Left colon (tissue), 2 donors: Measurements from ENCODE around the gene RBM20. TPM values are rescaled to one million over a fixed set of nuclear protein-coding genes. Genes with fewer than 3 reads are reported as not detected.
A peak's percentile ranks its signal among the peaks of the same experiment; 100 is the strongest.
"Not testable (repeated sequence)": the region's sequence is repeated elsewhere in the genome, so short reads cannot be mapped to it uniquely, and the experiment has no call there.

Experiments used
- ATAC-seq: fragments of 200-7000 bp; cut with Tn5 transposase; one replicate; pipeline ENCODE4 v1.9.1; 2020; ENCODE audit warnings: mild to moderate bottlenecking, moderate library complexity
- DNase-seq, 2 donors: peaks; one replicate each; pipeline ENCODE4 v3.0.0-alpha.2; 2020
- intact Hi-C, 2 donors: fragments of 100-400 bp; cut with DNase I in 1 of 2; cut with micrococcal nuclease in 1 of 2; formaldehyde crosslinking; loops; one replicate each; pipeline versions ENCODE4 v1.11.2 to v1.14.0; 2022; cut with DNase I, micrococcal nuclease
- total RNA-seq, 2 donors: library from RNA; stranded (reverse); fragmentation: NEBNext Ultra II Directional; extraction: Animal tissue kit (Norgen Biotek cat#: 25700); gene quantifications; one replicate each; pipeline ENCODE4 v1.2.1, GENCODE V29; 2021
- donor health status: DM: no; HTN: no; CAD: no.
- donor health status: DM: yes; HTN: yes; CAD: no.

Gene RBM20
- total RNA-seq, 2 donors from 2014 or later = 0.92 to 1.9 TPM

DNA sequence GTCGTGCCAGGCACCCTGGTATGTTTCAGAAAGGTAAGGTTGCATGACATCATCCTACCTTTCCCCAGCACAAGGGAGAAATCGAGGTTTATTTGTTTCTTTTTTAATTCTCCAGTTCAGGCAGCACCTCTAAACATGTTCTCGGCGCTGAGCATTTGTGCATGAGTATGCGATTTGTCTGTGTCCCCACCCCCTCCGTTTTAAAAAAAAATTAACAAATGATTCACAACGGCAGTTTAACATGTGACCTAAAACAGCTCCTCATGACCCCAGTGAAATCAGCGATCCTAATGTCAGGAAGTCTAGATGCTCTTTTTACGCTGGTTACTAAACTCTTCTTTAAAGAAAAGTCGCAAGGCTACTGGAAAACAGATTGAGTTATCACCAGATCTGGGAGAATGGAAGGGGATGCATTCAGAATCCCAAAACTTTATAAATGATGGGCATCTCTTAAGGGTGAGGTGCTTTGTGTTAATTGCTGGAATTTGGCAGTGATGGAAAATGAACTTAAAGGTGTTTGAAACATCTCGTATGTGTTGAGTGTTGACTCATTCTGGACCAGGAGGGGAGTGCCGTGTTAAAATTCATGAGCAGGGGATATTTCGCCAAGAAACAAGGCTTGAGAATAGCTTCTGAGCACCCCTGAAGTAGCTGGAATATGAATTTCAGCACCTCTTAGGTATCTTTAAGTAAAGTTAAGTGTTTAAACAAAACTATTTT, 120.8 kb downstream of the RBM20 start:
- no peak for DNase-seq
- intact Hi-C loops = no loop called here
- ATAC-seq = no peak

DNA sequence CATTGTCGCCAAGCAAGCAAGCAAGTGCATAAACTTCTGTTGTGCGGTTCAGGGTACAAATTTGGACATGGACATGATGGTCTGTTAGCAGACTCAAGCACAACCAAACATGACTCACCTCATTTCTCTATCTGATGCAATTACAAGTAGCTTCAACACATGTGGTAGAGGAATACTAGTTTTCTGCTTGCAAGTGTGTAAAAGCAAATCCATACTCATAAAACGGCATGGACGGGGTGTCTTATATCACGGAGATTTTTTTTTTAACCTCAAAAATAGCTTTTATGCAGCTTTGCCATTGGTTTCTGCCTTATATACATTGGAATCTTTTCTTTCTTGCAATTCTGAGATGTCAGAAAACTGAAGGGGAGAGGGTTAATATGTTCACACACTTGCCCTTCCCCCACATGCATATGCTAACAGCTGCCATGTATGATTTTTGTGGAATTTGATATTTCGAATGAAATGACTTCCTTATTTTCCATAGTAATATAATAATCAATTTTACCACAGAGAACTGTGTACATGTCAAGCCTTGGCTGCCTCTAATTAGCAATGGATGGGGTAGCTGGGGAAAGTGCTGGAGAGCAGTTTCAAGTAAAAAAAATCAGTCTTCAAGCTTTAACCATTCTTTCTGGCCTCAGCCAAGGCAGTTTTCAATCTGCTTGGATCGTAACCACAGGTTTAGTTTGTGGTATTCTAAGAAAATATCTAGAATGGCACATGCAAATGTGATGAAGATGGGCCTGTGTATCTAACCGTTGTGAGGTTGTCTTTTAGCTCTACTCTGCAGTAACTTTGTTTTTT, 121.6 kb downstream of the RBM20 start:
- no peak for ATAC-seq
- intact Hi-C loops = no loop called here
- no peak for DNase-seq

GRCh38 chr10:110767601-110768000, 123.5 kb downstream of the RBM20 start:
- ATAC-seq, DNase-seq, intact Hi-C loops: not testable (repeated sequence)

DNA sequence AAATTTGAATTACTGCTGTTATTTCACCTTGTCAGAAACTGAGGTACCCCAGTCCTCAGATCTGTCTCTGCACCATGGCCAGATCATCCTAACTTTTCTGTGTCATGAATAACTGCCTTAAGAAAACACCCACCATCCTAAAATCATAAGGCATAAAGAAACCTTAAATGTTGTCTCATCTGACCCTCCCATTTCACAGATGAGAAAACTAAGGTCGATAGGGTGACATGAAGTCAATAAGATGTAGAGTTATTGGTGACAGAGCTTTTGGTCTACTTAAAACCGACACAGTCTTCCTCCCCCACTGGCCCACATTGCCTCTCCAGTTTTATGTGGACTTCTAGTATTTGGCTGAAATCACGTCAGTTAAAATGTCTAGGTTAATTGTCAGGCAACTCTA, 126.1 kb downstream of the RBM20 start:
- intact Hi-C loops = no loop called here
- DNase-seq (no peak), ATAC-seq (no peak)

- DNase-seq = no peak
- intact Hi-C loops = no loop called here
- ATAC-seq = no peak
These were observed 127.3 kb downstream of the RBM20 start for GRCh38 chr10:110771486-110771885.

DNA sequence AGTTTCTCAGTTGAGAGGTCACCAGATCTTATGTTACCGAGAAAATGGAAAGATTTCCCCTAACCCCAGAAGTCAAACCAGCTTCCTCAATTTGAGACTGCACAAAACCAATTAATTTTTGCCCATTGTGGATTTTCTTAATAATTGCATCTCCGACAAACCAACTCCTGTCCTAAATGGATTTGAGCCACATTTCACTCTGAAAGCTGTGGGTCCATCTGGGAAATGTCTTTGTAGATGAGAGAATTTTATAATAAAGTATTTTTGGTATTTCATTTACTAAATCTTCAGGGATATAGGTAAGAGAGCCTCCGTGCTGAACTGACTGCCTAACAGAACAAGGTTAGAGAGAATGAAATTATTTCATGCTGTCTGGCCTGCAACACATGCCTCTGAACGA, 127.9 kb downstream of the RBM20 start:
- intact Hi-C loops = no loop called here
- ATAC-seq (no peak), DNase-seq (no peak)

- no peak for ATAC-seq
- no peak for DNase-seq
- intact Hi-C loops = no loop called here
These were observed 128.4 kb downstream of the RBM20 start for GRCh38 chr10:110772454-110773025.

GRCh38 chr10:110773693-110774068, 129.5 kb downstream of the RBM20 start:
- no peak for ATAC-seq

DNA sequence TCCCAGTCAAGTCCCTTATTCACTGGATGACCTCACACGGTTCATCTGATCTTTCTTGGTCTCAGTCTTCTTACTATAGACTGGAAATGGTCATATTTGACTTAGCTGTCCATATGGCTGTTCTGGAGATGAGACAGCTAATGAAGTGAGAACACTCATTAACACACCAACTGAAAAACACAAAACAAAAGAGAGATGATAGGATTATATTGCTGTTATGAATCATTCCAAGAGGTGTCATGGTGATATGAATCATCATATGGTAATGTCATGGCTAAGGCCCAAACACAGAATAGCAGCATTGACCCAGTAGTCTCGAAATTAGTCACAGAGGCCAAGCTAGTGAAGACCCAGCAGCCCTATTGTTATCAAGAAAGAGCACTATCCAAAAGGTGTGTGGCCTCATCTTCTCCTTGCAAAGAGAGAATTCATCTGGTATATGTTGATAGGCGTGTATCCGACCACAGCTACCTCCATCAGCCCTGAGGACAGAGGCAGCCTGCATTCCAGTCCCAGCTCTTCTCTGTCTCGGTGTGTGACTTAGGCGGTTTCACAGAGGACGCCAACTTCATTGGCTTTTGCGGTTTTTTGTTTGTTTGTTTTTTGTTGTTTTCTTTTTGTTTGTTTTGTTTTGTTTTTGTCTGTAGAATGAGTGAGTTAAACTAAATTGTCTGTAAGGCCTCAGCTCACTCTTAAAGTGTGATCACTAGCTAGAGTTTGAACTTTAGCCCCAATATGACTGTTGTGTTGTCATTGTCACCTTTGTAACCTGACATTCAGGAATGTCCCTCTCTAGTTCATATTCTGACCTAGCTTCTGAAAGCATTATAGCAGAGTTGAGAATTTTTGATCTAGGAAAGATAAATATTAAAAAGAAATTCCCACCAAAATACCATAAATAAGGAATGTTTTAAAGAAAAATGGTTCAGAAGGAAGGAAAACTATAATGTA, 130.2 kb downstream of the RBM20 start:
- DNase-seq (no peak), ATAC-seq (peak; percentile 83)
- intact Hi-C loops = no loop called here

More at GRCh38 chr10:110773693-110774068, 129.5 kb downstream of the RBM20 start:
- intact Hi-C loops = no loop called here
- DNase-seq = no peak

- ATAC-seq = peak; percentile 86
- intact Hi-C loops = no loop called here
These were observed 130.9 kb downstream of the RBM20 start for GRCh38 chr10:110775020-110775375.

DNA sequence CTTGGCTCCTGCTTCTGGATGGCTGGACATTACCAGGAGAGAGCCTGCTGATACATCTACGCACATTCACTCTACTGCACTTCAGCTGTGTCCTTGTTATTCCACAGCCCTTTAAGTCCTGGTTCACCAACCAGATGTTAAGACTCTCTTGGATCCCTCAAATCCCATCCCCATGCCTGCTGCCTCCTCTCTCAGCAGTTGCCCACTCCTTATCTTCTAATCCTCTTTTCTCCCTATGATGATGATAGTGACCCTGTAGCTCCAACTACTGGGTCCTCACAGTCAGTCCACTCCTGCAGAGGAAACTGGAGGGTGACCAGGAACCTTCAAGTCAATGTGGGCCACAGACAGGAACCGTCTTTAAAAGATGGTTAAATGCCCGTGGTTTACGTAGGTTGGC, 131.3 kb downstream of the RBM20 start:
- intact Hi-C loops = no loop called here
- DNase-seq (no peak), ATAC-seq (no peak)

More at GRCh38 chr10:110775020-110775375, 130.9 kb downstream of the RBM20 start:
- DNase-seq = no peak

DNA sequence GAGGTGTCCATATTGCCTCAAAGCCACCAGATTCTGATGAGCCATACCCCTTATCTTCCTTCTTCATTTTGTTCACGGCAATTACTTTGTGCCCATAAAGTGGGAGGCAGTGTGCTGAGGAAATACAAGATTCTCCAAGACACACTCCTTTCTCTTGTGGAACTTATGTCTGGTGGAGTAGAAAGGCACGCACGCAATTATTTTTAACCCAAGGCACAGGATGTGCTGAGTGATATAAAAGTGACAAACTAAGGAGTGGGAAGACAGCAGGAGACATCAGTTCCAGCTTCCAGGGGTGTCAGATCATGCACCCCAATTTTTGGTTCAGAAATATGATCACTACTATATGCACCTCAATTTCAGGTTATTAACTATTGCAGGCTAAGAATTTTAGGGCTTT, 132.9 kb downstream of the RBM20 start:
- no peak for DNase-seq
- no peak for ATAC-seq
- intact Hi-C loops = no loop called here

GRCh38 chr10:110777661-110778060, 133.5 kb downstream of the RBM20 start:
- intact Hi-C loops = no loop called here
- no peak for ATAC-seq

DNA sequence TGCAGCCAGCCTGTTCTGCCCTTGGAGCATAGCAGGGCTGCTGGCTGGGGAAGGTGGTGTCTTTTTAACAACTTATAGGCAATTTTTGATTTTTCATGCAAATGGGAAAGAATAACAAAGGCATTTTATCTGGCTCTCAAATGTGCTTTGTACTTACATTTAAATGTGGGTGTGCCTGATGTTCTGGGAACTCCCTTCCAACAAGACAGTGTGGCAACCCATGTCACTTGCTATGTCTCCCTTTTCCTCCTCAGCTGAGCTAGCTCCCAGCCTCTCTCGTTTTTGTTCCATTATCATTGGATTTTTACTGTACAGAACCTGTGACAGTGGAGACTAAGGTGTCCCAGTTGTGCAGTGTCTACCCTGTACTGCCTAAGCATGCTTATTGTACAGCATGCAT, 134.1 kb downstream of the RBM20 start:
- no peak for DNase-seq
- intact Hi-C loops = no loop called here
- ATAC-seq = peak; percentile 28

More at GRCh38 chr10:110777661-110778060, 133.5 kb downstream of the RBM20 start:
- DNase-seq = no peak

DNA sequence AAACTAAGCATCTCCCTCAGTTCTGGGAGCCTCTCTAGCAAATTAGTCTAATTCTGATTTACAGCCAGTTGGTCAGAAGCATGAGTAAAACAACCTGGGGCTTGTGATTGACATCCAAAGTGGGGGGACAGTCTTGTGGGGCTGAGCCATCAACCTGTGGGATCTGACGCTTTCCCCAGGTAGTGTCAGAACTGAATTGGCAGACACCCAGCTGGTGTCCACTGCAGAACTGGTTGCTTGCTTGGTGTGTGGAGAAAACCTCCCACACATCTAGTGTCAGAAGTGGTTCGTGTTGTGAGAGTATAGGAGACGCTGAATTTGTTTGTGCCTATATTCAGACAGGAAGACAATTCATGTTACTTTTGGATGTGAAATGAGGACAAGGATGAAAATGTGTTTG, 135.4 kb downstream of the RBM20 start:
- intact Hi-C loops = no loop called here
- DNase-seq (no peak), ATAC-seq (no peak)

GRCh38 chr10:110780704-110781103, 136.6 kb downstream of the RBM20 start:
- DNase-seq = no peak
- ATAC-seq = no peak
- intact Hi-C loops = no loop called here

- intact Hi-C loops = no loop called here
- no peak for ATAC-seq
- DNase-seq = no peak
These were observed 137.0 kb downstream of the RBM20 start for GRCh38 chr10:110781139-110781538.

GRCh38 chr10:110782616-110783015, 138.5 kb downstream of the RBM20 start:
- peak; percentile 22 for ATAC-seq
- no peak for DNase-seq
- intact Hi-C loops = no loop called here

DNA sequence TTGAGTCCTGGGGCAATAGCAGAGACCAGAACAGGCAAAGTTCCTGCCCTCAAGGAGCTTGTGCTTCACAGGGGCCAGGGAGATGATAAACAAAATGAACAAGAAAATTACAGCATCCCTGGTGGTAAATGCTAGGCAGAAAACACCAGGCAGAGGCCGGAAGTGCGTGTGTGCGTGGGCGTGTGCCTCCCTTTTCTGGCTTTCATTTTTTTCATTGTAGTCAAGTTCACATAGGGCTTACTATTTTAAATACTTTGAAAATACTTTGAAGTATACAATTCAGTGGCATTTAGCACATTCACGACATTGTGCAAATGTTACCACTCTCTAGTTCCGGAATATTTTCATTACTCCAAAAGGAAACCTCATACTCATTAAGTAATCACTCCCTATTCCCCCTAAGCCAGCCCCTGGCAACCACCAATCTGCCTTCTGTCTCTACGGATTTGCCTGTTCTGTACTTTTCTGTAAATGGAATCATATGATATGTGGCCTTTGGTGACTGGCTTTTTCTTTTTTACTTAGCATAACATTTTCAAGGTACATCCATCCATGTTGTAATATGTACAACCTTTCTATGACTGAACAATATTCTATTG, 139.5 kb downstream of the RBM20 start:
- intact Hi-C loops = no loop called here
- ATAC-seq (no peak), DNase-seq (no peak)
